ENCODE measurements around the gene ADGRA3.

GRCh38 chr4:22363036-22363435, 152.8 kb downstream of the ADGRA3 start:
- TF ChIP-seq CTCF (conservative IDR thresholded peaks at IDR 0.05; ENCODE audit: low read depth, low read length) (no peak), EZH2phosphoT487 (IDR thresholded peaks at IDR 0.05; ENCODE audit: borderline replicate concordance, low read length) (no peak)
